ENCODE results near the gene EXOC6B.

EXOC6B gene

GRCh38 chr2:72828840-72829507 is 3.1 kb upstream of the EXOC6B start:
- no peak for DNase-seq (ENCODE audit: low read depth)

- DNase-seq (ENCODE audit: low read depth) = no peak
Observed at GRCh38 chr2:72827966-72828646, 2.3 kb upstream of the EXOC6B start.

GRCh38 chr2:72827487-72827886 is 1.7 kb upstream of the EXOC6B start:
- no peak for DNase-seq (ENCODE audit: low read depth)

GRCh38 chr2:72826156-72826477 is 284 bp upstream of the EXOC6B start:
- DNase-seq (ENCODE audit: low read depth) = no peak

GRCh38 chr2:72824224-72824842 is 1.5 kb downstream of the EXOC6B start:
- DNase-seq (ENCODE audit: low read depth) = no peak

- DNase-seq (ENCODE audit: low read depth) = no peak
Observed at GRCh38 chr2:72822794-72823193, 3.0 kb downstream of the EXOC6B start.

GRCh38 chr2:72821983-72822382 is 3.9 kb downstream of the EXOC6B start:
- DNase-seq (ENCODE audit: low read depth) = no peak

- no peak for DNase-seq (ENCODE audit: low read depth)
Observed at GRCh38 chr2:72821118-72821517, 4.7 kb downstream of the EXOC6B start.

- no peak for DNase-seq (ENCODE audit: low read depth)
Observed at GRCh38 chr2:72819501-72819900, 6.3 kb downstream of the EXOC6B start.

- DNase-seq (ENCODE audit: low read depth) = no peak
Observed at GRCh38 chr2:72815655-72816278, 10.1 kb downstream of the EXOC6B start.

GRCh38 chr2:72813841-72814240 is 12.0 kb downstream of the EXOC6B start:
- DNase-seq (ENCODE audit: low read depth) = no peak

GRCh38 chr2:72810165-72810564 is 15.7 kb downstream of the EXOC6B start:
- DNase-seq (ENCODE audit: low read depth) = no peak

- DNase-seq (ENCODE audit: low read depth) = no peak
Observed at GRCh38 chr2:72809095-72809494, 16.7 kb downstream of the EXOC6B start.

GRCh38 chr2:72806280-72806945 is 19.4 kb downstream of the EXOC6B start:
- DNase-seq (ENCODE audit: low read depth) = no peak

- no peak for DNase-seq (ENCODE audit: low read depth)
Observed at GRCh38 chr2:72803626-72804320, 22.1 kb downstream of the EXOC6B start.

- no peak for DNase-seq (ENCODE audit: low read depth)
Observed at GRCh38 chr2:72803151-72803550, 22.7 kb downstream of the EXOC6B start.

- DNase-seq (ENCODE audit: low read depth) = no peak
Observed at GRCh38 chr2:72800492-72800891, 25.3 kb downstream of the EXOC6B start.

GRCh38 chr2:72797740-72798139 is 28.1 kb downstream of the EXOC6B start:
- DNase-seq (ENCODE audit: low read depth) = no peak

GRCh38 chr2:72796766-72797165 is 29.1 kb downstream of the EXOC6B start:
- DNase-seq (ENCODE audit: low read depth) = no peak

- DNase-seq (ENCODE audit: low read depth) = no peak
Observed at GRCh38 chr2:72794572-72794971, 31.3 kb downstream of the EXOC6B start.

GRCh38 chr2:72793798-72794440 is 31.9 kb downstream of the EXOC6B start:
- no peak for DNase-seq (ENCODE audit: low read depth)

Data from stimulated activated CD8-positive, alpha-beta memory T cell treated with anti-CD3 and anti-CD28 coated beads, Interleukin-7, amount 100 ng/mL, for 24 hours (primary cell).